Prostate gland (tissue), 2 donors: Measurements from ENCODE around the gene NACC1. TPM values are rescaled to one million over a fixed set of nuclear protein-coding genes. Genes with fewer than 3 reads are reported as not detected.
A peak's percentile ranks its signal among the peaks of the same experiment; 100 is the strongest.

Source experiments
- DNase-seq: peaks from one replicate; pipeline ENCODE4 v3.0.0-alpha.2; 2019; ENCODE audit warnings: low spot score
- H3K27ac ChIP-seq, 2 donors: fragments of 200-600 bp; sonication (generic); 2 replicates each; pipeline ENCODE4 v1.5.1; 2017 to 2019
- H3K27me3 ChIP-seq: fragments of 200-600 bp; sonication (generic); replicated peaks from 2 replicates; pipeline ENCODE4 v1.5.1; 2019; ENCODE audit not compliant: insufficient read depth
- H3K36me3 ChIP-seq, 2 donors: fragments of 200-600 bp; sonication (generic); 1 replicate in 1 of 2; 2 replicates in 1 of 2; pipeline versions ENCODE4 v1.5.1 to v1.8.1; 2017 to 2019
- H3K4me1 ChIP-seq: fragments of 200-600 bp; sonication (generic); replicated peaks from 2 replicates; pipeline ENCODE4 v1.5.1; 2019
- H3K4me3 ChIP-seq, 2 donors: fragments of 200-600 bp; sonication (generic); 2 replicates each; pipeline ENCODE4 v1.5.1; 2017 to 2019
- H3K9me3 ChIP-seq: fragments of 200-600 bp; sonication (generic); 2 replicates; pipeline ENCODE4 v1.5.1; 2017
- POLR2A ChIP-seq: fragments of 450-650 bp; IDR thresholded peaks from one replicate; pipeline ENCODE4 v1.6.1; 2016; ENCODE audit warnings: antibody characterized with exemption, mild to moderate bottlenecking
- POLR2AphosphoS5 ChIP-seq: sonication (generic); formaldehyde crosslinking; IDR thresholded peaks from one replicate; pipeline ENCODE4 v1.6.1; 2017; ENCODE audit warnings: antibody characterized with exemption
- WGBS: methylation state at CpG from one replicate; pipeline ENCODE4 v1.1.5; 2018; 5-methylcytosine and 5-hydroxymethylcytosine counted together
- intact Hi-C: fragments of 100-400 bp; cut with DNase I; formaldehyde crosslinking; loops from one replicate; pipeline ENCODE4 v1.14.2; 2022
- total RNA-seq, 2 donors: library from RNA; depleted of rRNA; stranded (reverse); fragments of >200 nt; gene quantifications; one replicate each; pipeline ENCODE4 v1.1.0, GENCODE V29; 2016
- TF ChIP-seq, protein P1 (sequence below), 4 experiments: fragments of 200-600 bp in 2 of 4; fragments of 450-650 bp in 2 of 4; sonication (generic) in 2 of 4; IDR thresholded peaks; 1 replicate in 3 of 4; 2 replicates in 1 of 4; pipeline ENCODE4 v1.5.1; 2016 to 2019; ENCODE audit warnings: antibody characterized with exemption in 4 of 4, mild to moderate bottlenecking in 2 of 4, moderate library complexity in 2 of 4

NACC1 gene
- total RNA-seq, 2 donors from 2014 or later: 52.4 to 91.9 TPM

GRCh38 chr19:13116282-13117175, 1.5 kb upstream of the NACC1 start, which contains the start of gene TRMT1:
TRMT1 (minus strand) TSS chr19:13116740; CDS start chr19:13116399, 341 bp downstream.
- H3K27me3 ChIP-seq: no peaks in the 10 kb centered on the region
- intact Hi-C loops: no loop called here
- WGBS: under 1% methylated on average over 51 of the region's 51 CpGs
- DNase-seq: peak; percentile 91
- peaks cover 11% of the 10 kb centered on the region for H3K4me1 ChIP-seq
- peaks cover 3 to 6% of the 10 kb centered on the region in 2 donors for H3K36me3 ChIP-seq
- TF ChIP-seq, protein P1, sequence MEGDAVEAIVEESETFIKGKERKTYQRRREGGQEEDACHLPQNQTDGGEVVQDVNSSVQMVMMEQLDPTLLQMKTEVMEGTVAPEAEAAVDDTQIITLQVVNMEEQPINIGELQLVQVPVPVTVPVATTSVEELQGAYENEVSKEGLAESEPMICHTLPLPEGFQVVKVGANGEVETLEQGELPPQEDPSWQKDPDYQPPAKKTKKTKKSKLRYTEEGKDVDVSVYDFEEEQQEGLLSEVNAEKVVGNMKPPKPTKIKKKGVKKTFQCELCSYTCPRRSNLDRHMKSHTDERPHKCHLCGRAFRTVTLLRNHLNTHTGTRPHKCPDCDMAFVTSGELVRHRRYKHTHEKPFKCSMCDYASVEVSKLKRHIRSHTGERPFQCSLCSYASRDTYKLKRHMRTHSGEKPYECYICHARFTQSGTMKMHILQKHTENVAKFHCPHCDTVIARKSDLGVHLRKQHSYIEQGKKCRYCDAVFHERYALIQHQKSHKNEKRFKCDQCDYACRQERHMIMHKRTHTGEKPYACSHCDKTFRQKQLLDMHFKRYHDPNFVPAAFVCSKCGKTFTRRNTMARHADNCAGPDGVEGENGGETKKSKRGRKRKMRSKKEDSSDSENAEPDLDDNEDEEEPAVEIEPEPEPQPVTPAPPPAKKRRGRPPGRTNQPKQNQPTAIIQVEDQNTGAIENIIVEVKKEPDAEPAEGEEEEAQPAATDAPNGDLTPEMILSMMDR (IDR thresholded peaks at IDR 0.05): peak in 1 of 4 experiments; percentile 15
- TF ChIP-seq POLR2AphosphoS5 (peak; percentile 97), POLR2A (no peak)
- peak within 1 kb of the TSS; percentile 77 to 90 for H3K4me3 ChIP-seq
- peak within 1 kb of the TSS; percentile 69 to 71 for H3K27ac ChIP-seq
- H3K9me3 ChIP-seq: no peaks in the 10 kb centered on the region

DNA sequence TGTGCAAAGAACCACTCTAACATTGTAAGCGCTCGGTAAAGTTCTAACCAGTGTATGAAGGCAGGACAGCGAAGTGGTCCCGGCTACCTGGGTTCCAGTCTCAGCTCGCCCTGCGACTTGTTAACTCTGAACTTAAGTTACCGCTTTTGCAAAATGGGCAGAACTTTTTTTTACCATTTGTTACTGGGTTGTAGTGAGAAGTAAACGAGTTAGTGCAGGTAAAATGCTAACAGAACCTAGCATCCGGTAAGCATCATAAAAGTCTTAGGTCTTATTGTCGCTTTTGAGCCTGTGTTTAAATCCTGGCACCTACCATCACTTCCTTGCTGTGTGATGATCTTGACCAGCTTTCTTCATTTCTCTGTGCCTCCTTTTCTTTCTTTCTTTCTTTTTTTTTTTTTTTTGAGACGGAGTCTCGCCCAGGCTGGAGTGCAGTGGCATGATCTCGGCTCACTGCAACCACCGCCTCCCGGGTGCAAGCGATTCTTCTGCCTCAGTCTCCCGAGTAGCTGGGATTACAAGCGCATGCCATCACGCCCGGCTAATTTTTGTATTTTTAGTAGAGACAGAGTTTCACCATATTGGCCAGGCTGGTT, 790 bp upstream of the NACC1 start:
- Histone ChIP-seq H3K36me3 (peaks cover 3 to 5% of the 10 kb centered on the region in 2 donors), H3K27me3 (no peaks in the 10 kb centered on the region), H3K27ac (peak overlapping the region; percentile 69 to 71), H3K4me1 (peaks cover 11% of the 10 kb centered on the region), H3K9me3 (no peaks in the 10 kb centered on the region), H3K4me3 (peak overlapping the region; percentile 77 to 90)
- WGBS: 15% methylated on average over 20 of the region's 20 CpGs
- TF ChIP-seq, protein P1 (IDR thresholded peaks at IDR 0.05): no peak
- no peak for TF ChIP-seq POLR2A
- no peak for TF ChIP-seq POLR2AphosphoS5
- intact Hi-C loops: no loop called here
- DNase-seq: no peak

DNA sequence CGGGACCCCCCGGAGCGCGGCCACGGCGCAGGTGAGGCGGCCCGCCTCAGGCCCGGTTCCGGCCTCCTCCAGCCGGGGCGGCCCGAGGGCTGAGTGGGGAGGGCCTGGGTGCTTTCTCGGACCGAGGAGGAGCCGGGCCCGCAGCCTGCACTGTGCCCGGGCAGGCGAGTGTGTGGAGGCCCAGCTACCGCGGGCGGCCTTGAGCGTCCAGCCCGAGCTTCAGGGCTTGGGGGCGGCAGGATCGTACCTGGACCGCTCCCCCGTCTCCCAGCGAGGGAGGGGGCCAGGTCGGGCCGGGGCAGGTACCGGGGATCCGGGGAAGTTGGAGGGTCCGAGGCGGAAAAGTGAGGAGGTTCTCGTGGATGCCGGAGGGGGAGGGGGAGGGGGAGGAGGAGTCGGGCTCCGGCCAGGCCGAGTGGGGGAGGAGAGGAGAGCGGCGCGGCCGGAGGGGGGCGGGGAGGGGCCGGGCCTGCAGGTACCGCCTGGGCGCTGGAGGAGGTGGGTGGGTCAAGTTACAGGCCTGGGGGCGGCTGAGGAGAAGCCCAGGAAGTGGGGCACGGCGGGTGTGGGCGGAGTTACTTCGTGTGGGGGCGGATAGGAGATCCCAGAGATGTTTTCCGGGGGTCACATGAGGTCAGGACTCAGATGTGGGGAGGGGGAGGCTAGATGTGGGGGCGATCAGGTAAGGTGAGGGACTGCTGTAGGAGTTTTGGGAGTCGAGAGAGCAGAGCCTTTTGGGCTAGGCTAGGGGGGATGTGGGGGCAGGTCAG, 545 bp downstream of the NACC1 start:
- DNase-seq: peak; percentile 34
- no peaks in the 10 kb centered on the region for H3K9me3 ChIP-seq
- TF ChIP-seq, protein P1 (IDR thresholded peaks at IDR 0.05): no peak
- TF ChIP-seq POLR2A (no peak), POLR2AphosphoS5 (no peak)
- intact Hi-C loops: no loop called here
- H3K4me1 ChIP-seq: peaks cover 11% of the 10 kb centered on the region
- 1% methylated on average over 57 of the region's 57 CpGs for WGBS
- H3K4me3 ChIP-seq: peak overlapping the region; percentile 90 to 94
- H3K27me3 ChIP-seq: no peaks in the 10 kb centered on the region
- H3K27ac ChIP-seq: peak overlapping the region; percentile 46 to 62
- H3K36me3 ChIP-seq: no peaks in the 10 kb centered on the region

GRCh38 chr19:13119627-13120026, 1.6 kb downstream of the NACC1 start:
- Histone ChIP-seq H3K9me3 (no peaks in the 10 kb centered on the region), H3K27me3 (no peaks in the 10 kb centered on the region), H3K4me1 (peaks cover 11% of the 10 kb centered on the region), H3K36me3 (no peaks in the 10 kb centered on the region), H3K27ac (no peak overlapping the region), H3K4me3 (no peak overlapping the region)
- intact Hi-C loops: no loop called here
- TF ChIP-seq POLR2AphosphoS5 (no peak), POLR2A (no peak)
- TF ChIP-seq, protein P1 (IDR thresholded peaks at IDR 0.05): no peak
- 67% methylated on average over 8 of the region's 8 CpGs for WGBS
- DNase-seq: no peak
